Inferior parietal cortex (tissue), 1 donor: ENCODE data around the gene HOXC11.

ENCODE experiments used
- DNase-seq: peaks from one replicate; pipeline ENCODE4 v3.0.0-alpha.2; 2016; ENCODE audit errors: extremely low spot score

The HOXC11 gene

DNA sequence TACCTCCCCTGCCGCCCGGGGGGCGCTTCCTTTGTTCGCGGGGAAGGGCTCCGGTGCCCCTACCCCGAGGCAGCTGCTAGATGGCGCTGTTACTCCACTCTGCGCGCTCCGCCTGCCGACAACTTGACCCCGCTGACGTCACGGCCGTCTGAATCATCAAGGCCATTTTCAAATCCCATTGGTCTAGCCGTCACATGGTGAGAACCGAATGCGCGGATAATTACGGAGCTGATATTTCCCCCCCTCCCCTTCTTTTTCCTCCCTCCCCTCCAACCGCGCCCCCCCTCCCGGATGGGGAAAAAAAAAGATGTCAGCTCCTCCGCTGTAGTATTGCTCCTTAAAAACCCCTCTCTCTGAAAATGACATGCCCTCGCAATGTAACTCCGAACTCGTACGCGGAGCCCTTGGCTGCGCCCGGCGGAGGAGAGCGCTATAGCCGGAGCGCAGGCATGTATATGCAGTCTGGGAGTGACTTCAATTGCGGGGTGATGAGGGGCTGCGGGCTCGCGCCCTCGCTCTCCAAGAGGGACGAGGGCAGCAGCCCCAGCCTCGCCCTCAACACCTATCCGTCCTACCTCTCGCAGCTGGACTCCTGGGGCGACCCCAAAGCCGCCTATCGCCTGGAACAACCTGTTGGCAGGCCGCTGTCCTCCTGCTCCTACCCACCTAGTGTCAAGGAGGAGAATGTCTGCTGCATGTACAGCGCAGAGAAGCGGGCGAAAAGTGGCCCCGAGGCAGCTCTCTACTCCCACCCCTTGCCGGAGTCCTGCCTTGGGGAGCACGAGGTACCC, 12.2 kb downstream of the HOXC11 start, which contains the start of gene HOXC10:
HOXC10 (plus strand) TSS at position 246 of the 791 bp plus-strand sequence; CDS start at position 360, 114 bp downstream.
- DNase-seq = peak; percentile 48

DNA sequence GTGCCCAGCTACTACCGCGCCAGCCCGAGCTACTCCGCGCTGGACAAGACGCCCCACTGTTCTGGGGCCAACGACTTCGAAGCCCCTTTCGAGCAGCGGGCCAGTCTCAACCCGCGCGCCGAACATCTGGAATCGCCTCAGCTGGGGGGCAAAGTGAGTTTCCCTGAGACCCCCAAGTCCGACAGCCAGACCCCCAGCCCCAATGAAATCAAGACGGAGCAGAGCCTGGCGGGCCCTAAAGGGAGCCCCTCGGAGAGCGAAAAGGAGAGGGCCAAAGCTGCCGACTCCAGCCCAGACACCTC, 12.7 kb downstream of the HOXC11 start:
- DNase-seq = no peak

DNA sequence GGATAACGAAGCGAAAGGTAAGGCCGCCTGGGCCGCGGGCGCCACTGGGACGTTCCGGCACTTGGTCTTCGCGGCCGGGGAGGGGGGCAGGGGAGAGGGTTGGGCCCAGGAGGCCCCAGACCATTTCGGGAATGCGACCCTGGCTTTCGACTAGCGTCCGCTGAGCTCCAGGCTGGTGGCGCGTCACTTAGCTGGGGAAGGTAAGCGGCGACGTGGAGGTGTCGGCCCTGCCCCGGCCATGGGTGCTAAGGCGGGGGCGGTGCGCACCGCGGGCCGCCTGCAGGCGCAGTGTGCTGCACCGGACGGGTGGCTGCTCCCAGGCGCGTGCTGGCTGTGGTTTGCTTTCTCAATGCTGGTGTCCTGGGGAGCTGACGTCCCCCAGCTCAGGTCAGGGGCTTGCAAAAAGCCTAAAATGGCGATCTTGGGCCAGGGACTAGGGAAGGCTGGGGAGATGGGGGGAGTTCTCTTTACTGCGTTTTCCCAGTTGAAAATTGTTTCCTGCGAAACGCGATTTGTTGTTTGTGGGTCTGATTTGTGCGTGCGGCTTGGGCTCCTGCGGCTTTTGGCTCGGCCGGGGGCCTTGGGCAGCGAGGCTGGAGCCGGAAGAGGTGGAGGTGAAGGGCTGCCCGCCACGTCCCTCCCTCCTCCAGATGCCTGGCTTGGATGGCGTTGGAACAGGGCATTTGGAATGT, 13.2 kb downstream of the HOXC11 start:
- no peak for DNase-seq

DNA sequence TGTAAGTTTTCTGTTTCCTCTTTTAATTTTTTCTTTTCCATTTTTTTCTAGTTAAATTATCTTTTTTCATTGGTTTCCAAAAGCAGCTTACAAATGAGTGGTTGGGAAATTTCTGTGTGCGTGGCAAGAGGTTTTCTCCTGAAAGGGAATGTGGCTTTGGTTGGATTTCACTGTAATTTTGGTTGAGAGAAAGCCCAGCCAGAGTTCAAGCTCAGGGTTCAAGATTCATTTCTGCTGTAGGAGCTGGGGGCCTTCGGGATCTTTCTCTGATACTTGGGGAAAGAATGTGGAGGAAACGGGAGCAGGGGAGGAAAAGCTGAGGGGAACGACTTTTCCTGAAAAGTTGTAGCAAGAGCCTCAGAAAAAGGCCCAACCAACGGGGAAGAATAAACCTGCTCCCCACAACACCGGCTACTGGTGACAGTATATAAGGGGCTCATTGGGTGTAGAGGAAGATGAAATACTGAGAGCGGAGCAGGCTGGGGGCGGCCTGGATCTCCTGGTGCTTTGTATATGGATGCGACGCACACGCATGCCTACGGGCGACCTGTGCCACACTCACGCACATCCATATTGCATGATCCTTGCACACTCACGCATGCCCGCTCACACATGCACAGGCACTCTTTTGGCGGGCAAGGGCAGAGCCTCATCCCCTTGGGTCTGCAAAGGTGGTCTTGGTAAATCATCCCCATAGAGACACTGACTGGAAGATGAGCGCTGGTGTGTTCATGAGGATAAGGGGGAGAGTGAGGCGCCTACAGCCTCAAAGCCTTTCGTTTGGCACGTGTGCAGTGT, 14.0 kb downstream of the HOXC11 start:
- DNase-seq = no peak

DNA sequence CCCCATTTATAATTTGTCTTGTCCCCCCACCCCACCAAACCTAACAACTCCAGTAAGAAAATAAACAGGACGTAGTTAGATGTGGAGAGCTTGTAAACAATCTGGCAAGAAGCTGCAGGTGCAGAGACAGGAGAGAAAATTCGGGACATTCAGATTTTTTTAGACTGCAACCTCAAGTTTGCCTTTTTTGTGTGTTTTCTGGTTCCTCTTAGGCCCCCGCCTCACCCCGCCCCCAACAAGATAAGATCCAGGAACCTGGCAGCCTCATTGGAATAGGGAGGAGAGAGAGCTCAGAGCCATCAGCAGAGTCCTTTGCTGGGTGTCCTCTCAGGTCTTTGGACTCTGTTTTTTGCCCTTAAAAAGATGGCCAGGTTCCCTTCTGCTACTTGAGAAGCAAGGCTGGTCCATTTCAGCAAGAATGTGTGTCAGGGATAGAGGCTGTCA, 14.9 kb downstream of the HOXC11 start:
- no peak for DNase-seq

DNA sequence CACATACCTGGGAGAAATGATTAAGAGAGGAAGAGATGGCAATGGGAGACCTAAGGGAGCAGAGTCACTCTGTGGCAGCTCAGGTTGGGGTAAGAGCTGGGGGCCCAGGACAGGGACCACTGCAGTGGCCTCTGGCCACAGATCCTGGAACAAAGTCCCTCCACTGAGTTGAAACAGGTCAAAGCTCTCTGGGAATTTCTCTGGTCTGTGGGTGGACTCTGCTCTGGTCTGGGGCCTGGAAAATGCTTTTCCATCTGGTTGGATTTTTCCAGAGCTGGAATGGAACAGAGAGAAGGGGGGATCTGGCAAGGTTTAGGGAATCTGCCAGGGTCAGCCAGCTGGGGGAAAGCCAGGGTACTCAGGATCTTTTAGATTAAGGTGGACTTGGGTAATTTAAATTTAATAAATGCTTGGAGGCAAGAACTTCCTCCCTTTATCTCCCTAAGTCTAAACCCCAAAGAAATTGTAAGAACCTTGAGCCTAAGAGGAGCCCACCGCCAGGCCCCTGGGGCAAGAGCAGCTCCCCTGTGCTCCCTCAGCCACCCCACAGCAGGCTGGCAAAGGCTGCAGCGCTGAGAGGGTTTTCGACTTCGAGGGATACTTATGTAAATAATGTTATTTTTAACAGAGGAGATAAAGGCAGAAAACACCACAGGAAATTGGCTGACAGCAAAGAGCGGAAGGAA, 15.8 kb downstream of the HOXC11 start:
- DNase-seq = no peak

DNA sequence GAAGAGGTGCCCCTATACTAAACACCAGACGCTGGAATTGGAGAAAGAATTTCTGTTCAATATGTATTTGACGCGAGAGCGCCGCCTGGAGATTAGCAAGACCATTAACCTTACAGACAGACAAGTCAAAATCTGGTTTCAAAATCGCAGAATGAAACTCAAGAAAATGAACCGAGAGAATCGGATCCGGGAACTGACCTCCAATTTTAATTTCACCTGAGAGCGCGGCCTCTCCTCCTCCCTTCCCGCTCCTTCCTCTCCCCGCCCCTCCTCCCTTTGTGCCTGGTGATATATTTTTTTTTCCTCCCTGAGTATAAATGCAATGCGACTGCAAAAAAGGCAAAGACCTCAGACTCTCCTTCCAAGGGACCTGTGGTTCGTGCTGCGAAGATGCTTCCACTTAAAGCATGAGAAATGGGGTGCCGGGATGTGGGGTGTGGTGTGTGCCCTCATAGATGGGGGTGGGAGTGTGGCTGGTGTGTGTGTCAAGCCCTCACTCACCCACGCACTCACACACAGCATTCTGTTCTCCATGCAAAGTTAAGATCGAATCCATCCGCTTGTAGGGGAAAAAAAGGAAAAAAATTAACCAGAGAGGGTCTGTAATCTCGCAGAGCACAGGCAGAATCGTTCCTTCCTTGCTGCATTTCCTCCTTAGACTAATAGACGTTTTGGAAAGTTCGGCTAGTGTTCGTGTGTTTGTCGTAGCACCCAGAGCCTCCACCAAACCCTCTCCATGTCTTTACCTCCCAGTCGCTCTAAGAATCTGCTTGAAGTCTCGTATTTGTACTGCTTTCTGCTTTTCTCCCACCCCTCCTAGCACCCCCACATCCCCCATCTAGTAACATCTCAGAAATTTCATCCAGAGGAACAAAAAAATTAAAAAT, 16.5 kb downstream of the HOXC11 start:
- peak; percentile 24 for DNase-seq

DNA sequence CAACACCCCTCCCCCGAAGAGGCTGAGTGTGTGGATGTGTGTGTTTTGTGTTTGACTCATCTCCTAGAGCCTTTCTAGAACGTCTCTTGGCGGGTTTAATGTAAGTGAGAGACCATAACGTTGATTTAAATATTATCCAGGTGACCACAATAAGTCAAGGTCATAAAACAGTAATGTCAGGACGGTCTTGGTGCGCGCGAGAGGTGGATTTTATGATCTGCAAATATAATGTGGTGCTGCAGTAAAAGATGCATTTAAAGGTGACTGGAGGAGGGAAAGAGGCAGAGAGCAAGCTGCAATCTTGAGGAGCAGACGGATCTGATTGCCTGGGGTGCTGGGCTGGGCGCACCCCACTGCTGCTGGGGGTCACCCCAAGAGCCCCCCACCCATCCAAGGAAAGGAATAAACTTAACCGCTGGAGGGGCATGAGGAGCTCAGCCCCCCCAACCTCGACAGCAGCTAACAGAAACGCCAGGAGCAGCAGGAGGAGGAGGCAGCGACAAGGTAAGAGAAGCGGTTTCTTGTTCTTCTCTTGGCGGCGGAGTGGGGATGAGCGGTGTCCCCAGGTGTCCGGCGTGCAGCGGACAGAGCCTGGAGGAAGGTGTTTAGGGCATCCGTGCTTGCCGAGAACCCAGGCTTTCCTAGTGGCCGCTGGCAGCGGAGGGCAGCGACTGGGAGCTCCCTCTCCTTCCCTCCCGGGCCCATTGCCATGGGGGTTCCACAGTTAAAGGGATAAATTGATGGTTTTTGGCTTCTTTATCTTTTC, 17.6 kb downstream of the HOXC11 start:
- no peak for DNase-seq

DNA sequence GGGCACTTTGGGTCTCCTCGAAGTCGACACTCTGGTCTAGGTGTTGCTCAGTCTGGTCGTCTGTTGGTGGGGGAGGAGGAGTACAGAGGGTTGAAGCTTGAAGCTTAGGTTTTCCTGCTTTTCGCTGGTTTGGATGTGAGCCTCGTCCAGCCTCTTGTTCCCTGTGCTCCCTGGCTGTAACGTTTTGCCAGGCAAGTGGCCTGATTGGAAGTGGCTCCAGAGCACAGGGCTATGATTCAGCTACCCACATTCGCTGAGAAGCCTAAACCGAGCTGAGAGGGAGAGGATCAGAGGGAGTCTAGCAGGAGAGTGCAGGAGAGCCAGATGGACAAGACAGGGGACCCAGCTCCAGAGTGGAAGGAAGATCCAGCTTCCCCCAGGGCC, 18.1 kb downstream of the HOXC11 start:
- no peak for DNase-seq

DNA sequence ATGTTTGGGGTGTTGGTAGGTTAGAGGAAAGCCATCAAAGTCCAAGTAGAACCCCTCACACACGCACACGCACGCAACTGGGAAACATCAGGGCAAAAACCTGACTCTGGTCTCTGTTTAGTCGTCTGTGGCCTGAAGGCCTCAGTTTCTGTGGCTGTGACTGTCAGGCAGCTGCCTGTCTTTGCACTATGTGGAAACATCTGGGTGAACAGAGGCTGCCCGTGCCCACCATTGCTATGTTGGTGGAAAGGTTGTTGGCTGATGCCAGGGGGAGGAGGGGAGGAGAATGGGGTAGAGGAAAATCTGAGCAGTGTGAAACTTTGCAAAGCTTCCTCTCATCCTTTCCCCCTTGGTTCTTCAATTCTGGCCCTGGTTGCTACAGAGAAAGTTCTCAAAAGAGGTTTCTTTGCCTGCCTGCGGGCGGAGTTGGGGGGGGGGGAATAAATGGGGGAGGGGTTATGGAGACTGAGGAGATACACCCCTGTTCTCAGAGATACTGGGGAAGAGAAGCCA, 19.5 kb downstream of the HOXC11 start:
- no peak for DNase-seq

DNA sequence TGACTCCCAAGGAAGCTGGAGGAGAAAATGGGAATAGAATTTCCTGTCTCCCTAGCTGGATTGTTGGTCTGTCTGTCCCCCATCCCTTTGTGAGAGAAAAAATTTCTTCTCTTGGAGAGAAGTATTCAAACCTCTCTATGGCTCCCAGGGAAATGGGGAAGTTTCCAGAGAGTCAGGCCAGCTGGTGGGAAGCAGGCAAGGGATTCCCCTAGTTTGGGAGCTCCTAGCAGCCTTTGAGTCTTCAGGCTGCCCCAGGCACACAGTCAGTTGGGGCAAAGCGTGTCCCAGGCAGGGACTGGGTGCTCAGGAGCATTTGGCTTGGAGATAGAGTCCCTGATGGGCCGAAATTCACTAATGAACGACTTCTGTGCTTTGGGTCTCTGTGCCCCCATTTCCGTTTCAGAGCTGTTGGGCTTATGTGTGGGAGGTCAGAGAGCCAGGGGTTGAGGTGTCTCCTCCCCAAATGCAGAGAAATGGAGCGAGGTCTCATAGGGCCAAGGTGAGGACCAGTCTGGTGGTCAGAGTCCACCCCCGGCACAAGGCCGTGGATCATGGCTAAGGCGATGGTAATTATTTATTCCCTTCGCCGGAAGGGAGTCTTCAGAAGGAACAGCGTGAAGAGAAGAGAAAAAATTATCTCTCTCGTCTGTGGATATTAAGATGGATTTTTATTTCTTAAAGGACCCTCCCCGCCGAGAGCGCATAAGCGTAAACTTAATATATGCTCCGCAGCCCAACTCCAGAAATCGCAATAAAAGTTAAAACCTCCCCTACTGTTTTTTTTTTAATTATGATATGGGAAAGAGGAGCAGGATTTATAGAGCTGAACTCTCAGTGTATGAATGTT, 20.5 kb downstream of the HOXC11 start:
- DNase-seq = no peak

DNA sequence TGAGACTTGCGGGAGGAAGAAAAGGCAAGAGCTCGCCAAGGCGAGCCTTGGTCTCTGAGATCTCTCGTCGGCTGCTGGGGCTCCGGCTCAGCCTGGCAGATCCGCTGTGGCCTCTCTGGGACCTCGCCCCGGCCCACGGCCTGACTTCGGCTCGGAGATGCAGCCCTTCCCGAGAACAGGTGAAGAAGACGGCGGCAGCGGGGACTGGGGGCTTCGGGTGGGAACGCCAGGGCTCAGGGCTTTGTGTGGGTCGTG, 21.0 kb downstream of the HOXC11 start:
- DNase-seq = no peak

DNA sequence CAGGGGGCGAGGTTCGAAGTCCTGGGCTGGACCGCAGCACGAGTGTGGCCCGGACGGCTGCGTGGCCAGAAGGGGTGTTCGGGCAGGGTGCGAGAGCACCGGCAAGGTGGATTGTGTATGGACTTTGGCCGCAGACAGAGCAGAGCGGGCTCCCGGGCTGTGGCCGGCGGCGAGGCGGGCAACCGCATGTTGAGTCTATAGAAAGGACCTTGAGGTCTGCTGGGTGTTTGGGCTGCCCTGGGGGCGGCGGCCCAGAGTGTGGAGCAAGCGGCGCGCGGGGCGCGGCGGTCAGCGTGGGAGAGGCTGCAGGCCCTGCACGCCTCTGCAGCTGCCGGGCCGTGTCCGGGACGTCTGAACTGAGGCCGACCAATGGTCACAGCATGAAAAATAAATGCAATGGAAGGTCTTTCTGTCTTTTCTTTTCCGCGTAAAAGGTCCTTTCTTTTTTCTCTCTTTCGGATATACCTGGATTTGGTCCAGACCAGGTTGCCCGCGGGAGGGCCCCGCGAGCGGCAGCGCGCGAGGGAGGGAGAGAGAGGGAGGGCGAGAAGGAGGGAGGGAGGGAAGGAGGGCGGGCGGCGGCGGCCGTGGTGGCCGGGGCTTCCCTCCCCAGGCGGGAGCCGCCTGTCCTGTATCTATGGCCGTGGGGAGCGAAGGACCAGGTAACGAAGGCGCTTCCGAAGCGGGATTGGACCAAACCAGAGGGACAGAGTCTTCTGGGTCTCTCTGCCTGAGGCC, 21.5 kb downstream of the HOXC11 start:
- no peak for DNase-seq

DNA sequence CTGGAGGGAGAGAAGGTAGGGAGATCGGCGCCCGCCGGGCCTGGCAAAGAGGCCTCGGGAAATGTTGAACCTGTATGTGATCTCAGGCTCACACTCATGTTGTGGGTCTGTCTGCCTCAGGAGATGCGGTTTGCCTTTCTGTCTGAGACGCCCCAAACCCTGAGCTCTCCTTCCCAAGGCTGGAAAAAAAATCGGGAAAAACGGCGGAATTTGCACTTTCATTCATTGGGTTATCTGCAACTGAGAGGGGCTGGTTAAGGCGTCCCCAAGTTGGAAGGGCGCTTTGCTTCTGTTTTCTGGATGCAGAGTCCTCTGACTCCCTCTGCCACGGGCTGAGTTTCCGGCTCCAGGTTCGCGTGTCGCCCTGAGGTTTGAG, 22.1 kb downstream of the HOXC11 start:
- DNase-seq = no peak

DNA sequence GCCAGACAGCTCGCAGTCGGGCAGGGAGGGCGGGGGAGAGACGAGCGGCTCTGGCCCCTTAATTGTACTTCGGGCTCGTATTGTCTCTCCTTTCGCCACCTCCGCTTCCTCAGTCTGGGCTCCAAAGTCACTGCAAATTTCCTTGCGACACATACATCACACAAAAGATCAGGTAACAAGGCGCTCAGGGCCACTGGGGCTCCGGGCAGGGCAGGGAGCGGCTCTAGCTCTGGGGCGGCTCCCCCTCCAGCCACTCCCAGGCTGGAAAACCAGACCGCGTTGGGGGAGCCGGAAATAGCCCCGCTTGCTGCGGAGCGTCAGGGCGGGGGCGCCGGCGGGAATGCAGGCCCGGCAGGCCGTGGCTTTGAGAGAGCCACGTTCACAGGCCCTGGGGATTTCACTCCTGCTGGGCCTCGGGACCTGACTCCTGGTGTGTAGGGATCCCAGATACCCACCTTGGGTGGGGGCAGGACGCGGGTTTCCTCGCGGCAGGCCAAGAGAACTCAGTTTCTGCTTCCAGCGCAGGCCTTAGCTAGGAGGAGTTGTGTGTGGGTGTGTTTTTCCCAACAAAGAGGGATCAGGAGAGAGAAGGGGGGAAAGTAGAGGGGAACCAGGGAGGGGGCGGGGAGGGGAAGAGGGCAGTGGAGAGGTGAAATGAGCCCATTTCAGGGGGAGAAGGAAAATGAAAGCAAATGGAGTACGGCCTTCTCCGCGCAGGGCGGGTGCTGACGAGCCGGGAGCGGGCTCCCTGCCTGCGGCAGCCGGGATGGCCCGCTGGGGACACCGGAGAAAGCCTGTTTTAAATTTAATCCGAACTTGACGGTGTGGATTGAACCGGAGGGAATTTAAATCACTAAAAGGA, 22.7 kb downstream of the HOXC11 start:
- DNase-seq = no peak

DNA sequence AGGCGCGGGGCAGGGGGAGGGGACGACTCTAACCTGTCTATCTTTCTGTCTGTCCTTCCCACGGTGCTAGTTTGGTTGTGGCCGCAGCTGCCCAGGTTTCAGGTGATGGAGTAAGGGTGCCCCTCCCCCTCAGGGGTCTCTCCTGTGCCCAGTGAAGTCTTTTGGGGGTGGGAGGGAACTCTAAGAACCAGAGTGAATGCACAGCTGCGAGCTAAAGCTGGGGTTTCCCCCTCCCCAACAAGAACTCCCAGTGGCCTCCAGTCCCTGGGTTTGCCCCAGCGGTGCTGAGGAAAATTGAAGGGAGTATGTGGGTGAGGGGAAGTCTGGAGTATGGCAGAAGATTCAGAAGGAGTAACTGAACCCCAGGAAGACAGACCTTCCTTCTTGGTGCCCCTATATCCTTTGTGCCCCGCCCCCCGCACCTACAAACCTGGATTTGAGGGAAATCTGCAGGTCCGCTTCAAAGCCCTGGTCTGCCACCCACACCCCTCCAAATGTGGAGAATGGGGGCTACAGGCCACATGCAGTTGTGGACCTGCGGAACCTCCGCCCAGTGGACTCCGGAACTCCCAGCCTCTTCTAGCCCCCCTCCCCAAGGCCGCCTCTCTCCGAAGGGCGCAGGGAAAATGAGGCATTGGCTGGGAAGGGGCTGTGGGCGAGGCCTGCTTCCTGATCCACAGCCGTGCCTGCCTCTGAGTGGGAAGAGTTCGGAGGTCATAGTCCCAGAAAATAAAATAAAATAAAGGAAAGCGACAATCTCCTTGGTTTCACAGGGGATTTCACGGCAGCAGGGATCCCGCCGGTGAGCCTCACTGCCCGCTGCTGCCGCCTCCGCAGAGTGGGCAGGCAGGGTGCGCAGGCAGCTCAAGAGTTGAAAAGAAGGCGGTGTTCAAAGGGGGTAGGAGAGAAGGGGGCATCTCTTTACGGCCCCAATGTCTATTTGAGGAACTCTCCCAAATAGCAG, 23.6 kb downstream of the HOXC11 start:
- DNase-seq = no peak
